Right lobe of liver (tissue), 6 donors: ENCODE data around the gene VPS35. TPM values are rescaled to one million over a fixed set of nuclear protein-coding genes. Genes with fewer than 3 reads are reported as not detected.

ENCODE experiments used
- ATAC-seq, 4 donors: fragments of 200-7000 bp; cut with Tn5 transposase; one replicate each; pipeline ENCODE4 v1.9.1; 2020; ENCODE audit warnings: mild to moderate bottlenecking in 4 of 4, moderate library complexity in 4 of 4
- DNase-seq, 3 donors: peaks; one replicate each; pipeline ENCODE4 v3.0.0-alpha.2; 2020
- H3K27ac ChIP-seq, 3 donors: fragments of 200-600 bp; one replicate each; pipeline ENCODE4 v1.8.0; 2022
- H3K27me3 ChIP-seq, 2 donors: fragments of 200-600 bp; one replicate each; pipeline ENCODE4 v1.8.0; 2022
- H3K36me3 ChIP-seq, 4 donors: fragments of 200-600 bp; sonication (generic) in 1 of 4; one replicate each; pipeline versions ENCODE4 v1.5.1 to v1.8.0; 2017 to 2022; ENCODE audit warnings: control low read depth in 1 of 4
- H3K4me1 ChIP-seq, 4 donors: fragments of 200-600 bp; sonication (generic) in 1 of 4; one replicate each; pipeline versions ENCODE4 v1.5.1 to v1.8.0; 2017 to 2022; ENCODE audit warnings: control low read depth in 1 of 4
- H3K4me3 ChIP-seq, 3 donors: fragments of 200-600 bp; one replicate each; pipeline ENCODE4 v1.8.0; 2022
- H3K9me3 ChIP-seq, 4 donors: fragments of 200-600 bp; sonication (generic) in 1 of 4; one replicate each; pipeline versions ENCODE4 v1.5.1 to v1.8.0; 2017 to 2022; ENCODE audit warnings: control low read depth in 1 of 4
- POLR2A ChIP-seq: fragments of 450-650 bp; IDR thresholded peaks from one replicate; pipeline ENCODE4 v1.6.1; 2017; ENCODE audit warnings: antibody characterized with exemption, mild to moderate bottlenecking
- WGBS: methylation state at CpG from one replicate; pipeline ENCODE4 v1.1.6; 2018; ENCODE audit warnings: low coverage, low lambda C conversion rate; ENCODE audit not compliant: insufficient coverage; ENCODE audit errors: missing lambda C conversion rate; 5-methylcytosine and 5-hydroxymethylcytosine counted together
- intact Hi-C, 2 donors: fragments of 100-400 bp; cut with DNase I; formaldehyde crosslinking; loops; one replicate each; pipeline versions ENCODE4 v1.11.2 to v1.14.1; 2022
- total RNA-seq, 6 experiments: library from RNA; depleted of rRNA in 2 of 6; stranded (reverse); fragments of >200 nt in 2 of 6; fragmentation: NEBNext Ultra II Directional in 3 of 6; extraction: Animal tissue kit (Norgen Biotek cat#: 25700) in 3 of 6; gene quantifications; one replicate each; pipeline versions ENCODE4 v1.1.0 to v1.2.4, GENCODE V29; 2016 to 2023
- TF ChIP-seq, protein P1 (sequence below), 4 donors: fragments of 200-600 bp in 3 of 4; fragments of 450-650 bp in 1 of 4; IDR thresholded peaks; one replicate each; pipeline versions ENCODE4 v1.5.1 to v1.8.0; 2016 to 2022; ENCODE audit warnings: antibody characterized with exemption in 4 of 4, mild to moderate bottlenecking in 2 of 4
- donor health status: DM: no; HTN: yes; CAD: no.
- donor health status: DM: no; HTN: no; CAD: no.
- donor health status: DM: no; HTN: no; CAD: no.
- donor health status: DM: no; HTN: yes; CAD: no.
- donor health status: DM: no; HTN: yes; CAD: no.

VPS35 gene
- total RNA-seq, 6 experiments from 2014 or later = 18.0 to 36.5 (median 28.9) TPM

DNA sequence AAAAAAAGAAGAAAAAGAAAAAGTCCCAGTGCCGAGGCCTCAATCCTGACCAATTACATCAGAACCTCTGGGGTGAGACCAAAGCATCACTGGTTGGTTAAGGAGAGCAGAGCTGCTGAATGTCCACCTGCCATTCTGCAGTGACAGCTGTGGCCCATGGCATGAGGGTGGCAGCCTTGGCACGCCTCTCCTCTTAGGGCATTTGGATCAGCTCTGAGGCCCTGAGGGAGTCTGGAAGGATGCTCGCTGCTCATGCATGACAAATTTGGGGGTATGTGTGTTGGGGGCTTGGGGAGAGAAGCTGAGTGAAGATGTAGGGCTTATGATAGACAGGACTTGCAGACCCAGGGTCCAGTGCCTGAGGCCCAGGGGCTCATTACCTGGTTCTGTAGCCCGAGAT lies 32.9 kb upstream of the VPS35 start:
- DNase-seq = no peak
- 95% methylated on average over 2 of the region's 4 CpGs for WGBS
- no peaks in the 10 kb centered on the region for H3K27me3 ChIP-seq
- ATAC-seq = no peak
- intact Hi-C loops = no loop called here
- H3K9me3 ChIP-seq = no peaks in the 10 kb centered on the region
- TF ChIP-seq, protein P1, sequence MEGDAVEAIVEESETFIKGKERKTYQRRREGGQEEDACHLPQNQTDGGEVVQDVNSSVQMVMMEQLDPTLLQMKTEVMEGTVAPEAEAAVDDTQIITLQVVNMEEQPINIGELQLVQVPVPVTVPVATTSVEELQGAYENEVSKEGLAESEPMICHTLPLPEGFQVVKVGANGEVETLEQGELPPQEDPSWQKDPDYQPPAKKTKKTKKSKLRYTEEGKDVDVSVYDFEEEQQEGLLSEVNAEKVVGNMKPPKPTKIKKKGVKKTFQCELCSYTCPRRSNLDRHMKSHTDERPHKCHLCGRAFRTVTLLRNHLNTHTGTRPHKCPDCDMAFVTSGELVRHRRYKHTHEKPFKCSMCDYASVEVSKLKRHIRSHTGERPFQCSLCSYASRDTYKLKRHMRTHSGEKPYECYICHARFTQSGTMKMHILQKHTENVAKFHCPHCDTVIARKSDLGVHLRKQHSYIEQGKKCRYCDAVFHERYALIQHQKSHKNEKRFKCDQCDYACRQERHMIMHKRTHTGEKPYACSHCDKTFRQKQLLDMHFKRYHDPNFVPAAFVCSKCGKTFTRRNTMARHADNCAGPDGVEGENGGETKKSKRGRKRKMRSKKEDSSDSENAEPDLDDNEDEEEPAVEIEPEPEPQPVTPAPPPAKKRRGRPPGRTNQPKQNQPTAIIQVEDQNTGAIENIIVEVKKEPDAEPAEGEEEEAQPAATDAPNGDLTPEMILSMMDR (IDR thresholded peaks at IDR 0.05) = no peak
- no peak for TF ChIP-seq POLR2A
- no peaks in the 10 kb centered on the region for H3K36me3 ChIP-seq
- peaks cover 0 to 3% (median 0%) of the 10 kb centered on the region in 4 donors for H3K4me1 ChIP-seq
- H3K4me3 ChIP-seq = no peak overlapping the region
- H3K27ac ChIP-seq = no peak overlapping the region

GRCh38 chr16:46720619-46721018 lies 31.6 kb upstream of the VPS35 start:
- Histone ChIP-seq H3K9me3 (no peaks in the 10 kb centered on the region), H3K4me3 (no peak overlapping the region), H3K4me1 (peaks cover 0 to 3% (median 0%) of the 10 kb centered on the region in 4 donors), H3K27me3 (no peaks in the 10 kb centered on the region), H3K36me3 (no peaks in the 10 kb centered on the region), H3K27ac (no peak overlapping the region)
- ATAC-seq (no peak), DNase-seq (no peak)
- intact Hi-C loops = no loop called here
- TF ChIP-seq, protein P1 (IDR thresholded peaks at IDR 0.05) = no peak
- no peak for TF ChIP-seq POLR2A
- 83% methylated on average over 1 of the region's 2 CpGs for WGBS

GRCh38 chr16:46719528-46719927 lies 30.6 kb upstream of the VPS35 start:
- DNase-seq (no peak), ATAC-seq (no peak)
- TF ChIP-seq, protein P1 (IDR thresholded peaks at IDR 0.05) = no peak
- TF ChIP-seq POLR2A = no peak
- no peaks in the 10 kb centered on the region for H3K27me3 ChIP-seq
- H3K9me3 ChIP-seq = no peaks in the 10 kb centered on the region
- H3K36me3 ChIP-seq = no peaks in the 10 kb centered on the region
- H3K4me3 ChIP-seq = no peak overlapping the region
- no peak overlapping the region for H3K27ac ChIP-seq
- 50% methylated on average over 1 of the region's 6 CpGs for WGBS
- intact Hi-C loops = no loop called here
- H3K4me1 ChIP-seq = peaks cover 0 to 3% (median 0%) of the 10 kb centered on the region in 4 donors

- Histone ChIP-seq H3K27ac (no peak overlapping the region), H3K27me3 (no peaks in the 10 kb centered on the region), H3K4me1 (no peaks in the 10 kb centered on the region), H3K9me3 (no peaks in the 10 kb centered on the region), H3K36me3 (no peaks in the 10 kb centered on the region), H3K4me3 (no peak overlapping the region)
- TF ChIP-seq, protein P1 (IDR thresholded peaks at IDR 0.05) = no peak
- no peak for TF ChIP-seq POLR2A
- no peak for ATAC-seq
- WGBS = 88% methylated on average over 5 of the region's 8 CpGs
- intact Hi-C loops = no loop called here
- no peak for DNase-seq
These were observed 29.2 kb upstream of the VPS35 start for GRCh38 chr16:46718214-46718613.

DNA sequence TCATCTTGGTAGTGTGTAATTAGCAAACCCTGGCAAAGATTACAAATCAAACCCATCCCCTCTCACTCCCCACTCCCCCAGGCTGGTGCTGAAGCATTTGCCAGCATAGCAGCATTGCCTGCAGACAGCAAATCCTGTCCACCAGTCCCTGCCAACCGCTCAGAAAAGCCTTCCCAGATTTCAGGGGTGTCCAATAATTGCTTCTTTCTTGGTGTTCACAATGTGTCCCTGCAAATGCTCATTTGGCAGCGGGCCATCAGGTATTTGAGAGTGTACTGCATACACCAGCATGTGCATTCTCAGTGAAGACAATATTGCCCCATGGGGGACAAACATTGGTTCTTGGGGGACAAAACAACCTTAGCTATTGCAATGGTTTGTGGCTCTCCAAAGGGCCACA lies 28.7 kb upstream of the VPS35 start:
- no peak overlapping the region for H3K4me3 ChIP-seq
- WGBS = 75% methylated on average over 2 of the region's 2 CpGs
- H3K9me3 ChIP-seq = no peaks in the 10 kb centered on the region
- intact Hi-C loops = no loop called here
- no peaks in the 10 kb centered on the region for H3K27me3 ChIP-seq
- DNase-seq (no peak), ATAC-seq (no peak)
- H3K27ac ChIP-seq = no peak overlapping the region
- H3K4me1 ChIP-seq = no peaks in the 10 kb centered on the region
- TF ChIP-seq POLR2A = no peak
- TF ChIP-seq, protein P1 (IDR thresholded peaks at IDR 0.05) = no peak
- H3K36me3 ChIP-seq = no peaks in the 10 kb centered on the region
